Lower lobe of right lung (tissue), 2 donors: ENCODE data around the gene FAS. TPM values are rescaled to one million over a fixed set of nuclear protein-coding genes. Genes with fewer than 3 reads are reported as not detected.

Experiments
- ATAC-seq, 2 donors: fragments of 200-7000 bp; cut with Tn5 transposase; one replicate each; pipeline ENCODE4 v1.9.1; 2020 to 2022; ENCODE audit warnings: mild to moderate bottlenecking in 2 of 2, moderate library complexity in 2 of 2
- DNase-seq: peaks from one replicate; pipeline ENCODE4 v3.0.0-alpha.2; 2020
- H3K27ac ChIP-seq: fragments of 200-600 bp; one replicate; pipeline ENCODE4 v1.8.0; 2022
- H3K27me3 ChIP-seq: fragments of 200-600 bp; one replicate; pipeline ENCODE4 v1.8.0; 2022; ENCODE audit warnings: low read depth
- H3K36me3 ChIP-seq: fragments of 200-600 bp; one replicate; pipeline ENCODE4 v1.8.0; 2022; ENCODE audit warnings: mild to moderate bottlenecking
- H3K4me1 ChIP-seq: fragments of 200-600 bp; one replicate; pipeline ENCODE4 v1.8.0; 2022
- H3K4me3 ChIP-seq: fragments of 200-600 bp; one replicate; pipeline ENCODE4 v1.8.0; 2022; ENCODE audit warnings: mild to moderate bottlenecking
- H3K9me3 ChIP-seq: fragments of 200-600 bp; one replicate; pipeline ENCODE4 v1.8.0; 2022
- intact Hi-C: fragments of 100-400 bp; cut with DNase I; formaldehyde crosslinking; loops from one replicate; pipeline ENCODE4 v1.11.0; 2022
- total RNA-seq: library from RNA; stranded (reverse); fragmentation: NEBNext Ultra II Directional; extraction: Animal tissue kit (Norgen Biotek cat#: 25700); gene quantifications from one replicate; pipeline ENCODE4 v1.2.1, GENCODE V29; 2021
- TF ChIP-seq, protein P1 (sequence below): fragments of 200-600 bp; IDR thresholded peaks from one replicate; pipeline ENCODE4 v1.8.0; 2022; ENCODE audit warnings: antibody characterized with exemption, mild to moderate bottlenecking
- donor health status: DM: no; HTN: yes; CAD: no; lungs with severe emphysema.

The FAS gene
- total RNA-seq, 1 donor from 2014 or later, result 35.7 TPM

DNA sequence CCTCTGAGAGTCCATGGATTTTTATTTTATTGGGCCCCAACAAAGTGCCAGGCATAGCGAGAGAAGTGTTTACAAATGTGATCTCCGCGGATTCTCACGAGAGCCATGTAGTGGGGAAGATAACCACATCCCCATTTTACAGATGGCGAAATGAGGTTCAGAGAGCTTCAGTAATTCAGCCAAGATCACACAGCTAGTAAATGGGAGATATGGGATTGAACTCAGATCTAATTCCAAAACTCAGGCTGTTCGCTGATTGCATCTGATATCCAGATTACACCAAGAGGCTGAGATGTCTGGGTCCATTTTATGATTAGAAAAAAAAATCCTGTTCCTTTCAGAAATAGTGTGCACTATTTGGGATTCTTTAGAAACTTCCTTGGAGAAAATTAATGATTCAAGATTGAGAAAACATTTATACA, 1.3 kb downstream of the FAS start:
- Histone ChIP-seq H3K4me1 (peaks cover 72% of the 10 kb centered on the region), H3K36me3 (no peaks in the 10 kb centered on the region), H3K4me3 (peak overlapping the region; percentile 93), H3K27me3 (no peaks in the 10 kb centered on the region), H3K27ac (peak overlapping the region; percentile 98), H3K9me3 (no peaks in the 10 kb centered on the region)
- ATAC-seq, result peak in 1 of 2 donors; percentile 2
- TF ChIP-seq, protein P1, sequence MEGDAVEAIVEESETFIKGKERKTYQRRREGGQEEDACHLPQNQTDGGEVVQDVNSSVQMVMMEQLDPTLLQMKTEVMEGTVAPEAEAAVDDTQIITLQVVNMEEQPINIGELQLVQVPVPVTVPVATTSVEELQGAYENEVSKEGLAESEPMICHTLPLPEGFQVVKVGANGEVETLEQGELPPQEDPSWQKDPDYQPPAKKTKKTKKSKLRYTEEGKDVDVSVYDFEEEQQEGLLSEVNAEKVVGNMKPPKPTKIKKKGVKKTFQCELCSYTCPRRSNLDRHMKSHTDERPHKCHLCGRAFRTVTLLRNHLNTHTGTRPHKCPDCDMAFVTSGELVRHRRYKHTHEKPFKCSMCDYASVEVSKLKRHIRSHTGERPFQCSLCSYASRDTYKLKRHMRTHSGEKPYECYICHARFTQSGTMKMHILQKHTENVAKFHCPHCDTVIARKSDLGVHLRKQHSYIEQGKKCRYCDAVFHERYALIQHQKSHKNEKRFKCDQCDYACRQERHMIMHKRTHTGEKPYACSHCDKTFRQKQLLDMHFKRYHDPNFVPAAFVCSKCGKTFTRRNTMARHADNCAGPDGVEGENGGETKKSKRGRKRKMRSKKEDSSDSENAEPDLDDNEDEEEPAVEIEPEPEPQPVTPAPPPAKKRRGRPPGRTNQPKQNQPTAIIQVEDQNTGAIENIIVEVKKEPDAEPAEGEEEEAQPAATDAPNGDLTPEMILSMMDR, result no peak
- intact Hi-C loops, result no loop called here
- DNase-seq, result no peak

DNA sequence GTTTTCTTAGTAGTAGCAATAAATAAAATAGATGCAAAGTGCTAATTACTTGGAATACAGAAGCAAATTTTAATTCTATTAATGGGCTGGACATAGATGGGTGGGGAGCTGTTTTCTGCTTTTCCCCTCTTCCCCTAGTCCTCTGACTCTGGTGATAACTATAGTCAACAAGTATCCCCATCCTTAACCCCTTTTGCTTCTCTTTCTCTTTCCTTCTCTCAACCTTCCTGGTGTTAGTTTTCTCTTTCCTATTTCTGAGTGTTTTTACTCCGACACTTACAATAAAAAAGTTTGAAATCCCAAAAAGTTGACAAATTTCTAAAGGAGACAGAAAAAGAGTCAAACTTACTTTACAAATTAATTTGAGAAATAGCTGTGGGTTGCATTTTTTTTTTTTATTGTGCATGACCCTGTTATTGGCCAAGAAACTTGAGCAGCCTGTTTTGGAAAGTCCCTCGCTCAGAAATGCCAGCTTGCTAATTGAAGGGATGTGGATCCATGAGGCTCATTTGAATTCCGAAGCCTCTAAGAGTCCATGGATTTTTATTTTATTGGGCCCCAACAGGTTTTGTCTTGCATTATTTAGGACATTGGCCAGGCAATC, 2.4 kb downstream of the FAS start:
- intact Hi-C loops, result no loop called here
- H3K4me3 ChIP-seq, result peak overlapping the region; percentile 93

DNA sequence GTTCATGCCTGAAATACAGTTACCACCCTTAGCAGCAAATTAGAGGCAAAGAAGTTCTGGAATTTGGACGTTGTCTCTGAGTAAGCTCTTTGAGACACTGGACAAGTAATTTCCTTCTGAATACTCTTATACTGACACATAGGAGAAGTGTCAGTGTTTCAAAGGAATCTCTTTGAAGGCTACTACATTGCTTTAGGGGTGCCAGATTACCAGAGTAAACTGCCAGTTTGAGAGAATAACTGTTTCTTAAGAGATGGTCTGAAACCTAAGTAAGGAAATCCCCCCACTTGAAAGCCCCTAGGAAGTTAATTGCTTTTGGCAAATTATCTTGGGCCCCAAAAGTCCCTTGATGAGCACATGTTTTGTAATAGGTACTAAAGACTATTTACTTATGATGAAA, 3.4 kb downstream of the FAS start:
- TF ChIP-seq, protein P1, result no peak
- H3K4me3 ChIP-seq, result peak overlapping the region; percentile 93
- intact Hi-C loops, result no loop called here

More for the DNA sequence above, 2.4 kb downstream of the FAS start:
- peaks cover 66% of the 10 kb centered on the region for H3K4me1 ChIP-seq
- TF ChIP-seq, protein P1, result no peak
- H3K9me3 ChIP-seq, result no peaks in the 10 kb centered on the region
- DNase-seq (no peak), ATAC-seq (no peak)
- H3K27ac ChIP-seq, result peak overlapping the region; percentile 98
- no peaks in the 10 kb centered on the region for H3K36me3 ChIP-seq
- H3K27me3 ChIP-seq, result no peaks in the 10 kb centered on the region

DNA sequence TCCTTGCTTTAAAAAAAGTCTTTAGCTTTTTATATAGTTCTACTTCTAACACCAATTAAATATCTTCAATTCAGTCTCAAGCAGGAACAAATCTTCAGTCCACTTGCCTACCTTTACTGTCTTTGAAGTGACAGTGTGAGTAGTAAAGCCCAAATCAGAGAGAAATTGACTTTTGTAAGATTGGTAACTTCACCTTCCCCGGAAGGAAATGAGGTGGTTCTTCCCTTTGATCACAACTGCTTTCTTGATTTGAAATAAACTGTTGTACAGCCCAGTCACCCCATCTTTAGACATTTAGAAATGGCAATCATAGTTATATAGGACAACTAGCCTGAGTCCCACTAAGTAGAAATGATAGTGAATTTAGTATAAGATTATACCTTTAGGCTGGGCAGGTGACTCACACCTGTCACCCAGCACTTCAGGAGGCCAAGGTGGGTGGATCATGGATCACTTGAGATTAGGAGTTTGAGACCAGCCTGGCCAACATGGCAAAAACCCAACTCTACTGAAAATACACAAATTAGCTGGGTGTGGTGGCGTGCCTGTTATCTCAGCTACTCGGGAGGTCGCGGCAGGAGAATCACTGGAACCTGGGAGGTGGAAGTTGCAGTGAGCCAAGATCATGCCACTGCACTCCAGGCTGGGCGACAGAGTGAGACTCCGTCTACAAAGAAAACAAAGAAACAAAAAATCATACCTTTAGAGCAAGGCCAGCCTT, 4.7 kb downstream of the FAS start:
- H3K36me3 ChIP-seq, result no peaks in the 10 kb centered on the region
- H3K9me3 ChIP-seq, result no peaks in the 10 kb centered on the region
- peaks cover 56% of the 10 kb centered on the region for H3K4me1 ChIP-seq
- TF ChIP-seq, protein P1, result no peak
- peak overlapping the region; percentile 12 for H3K27ac ChIP-seq
- DNase-seq, result no peak
- ATAC-seq, result no peak
- no peaks in the 10 kb centered on the region for H3K27me3 ChIP-seq
- peak overlapping the region; percentile 19 for H3K4me3 ChIP-seq
- intact Hi-C loops, result no loop called here

More for the DNA sequence above, 3.4 kb downstream of the FAS start:
- Histone ChIP-seq H3K4me1 (peaks cover 60% of the 10 kb centered on the region), H3K36me3 (no peaks in the 10 kb centered on the region), H3K9me3 (no peaks in the 10 kb centered on the region), H3K27me3 (no peaks in the 10 kb centered on the region), H3K27ac (no peak overlapping the region)
- no peak for DNase-seq
- ATAC-seq, result no peak

- Histone ChIP-seq H3K9me3 (no peaks in the 10 kb centered on the region), H3K27ac (no peak overlapping the region), H3K4me1 (peaks cover 66% of the 10 kb centered on the region), H3K27me3 (no peaks in the 10 kb centered on the region), H3K4me3 (no peak overlapping the region), H3K36me3 (no peaks in the 10 kb centered on the region)
- no peak for DNase-seq
- TF ChIP-seq, protein P1, result no peak
- intact Hi-C loops, result no loop called here
- ATAC-seq, result peak; percentile 16 to 62
Measured at GRCh38 chr10:88996927-88997326, 6.3 kb downstream of the FAS start.
